ENCODE results near the gene MAP1LC3B2.
"Not testable (repeated sequence)": the region's sequence is repeated elsewhere in the genome, so short reads cannot be mapped to it uniquely, and the experiment has no call there.

MAP1LC3B2 gene

DNA sequence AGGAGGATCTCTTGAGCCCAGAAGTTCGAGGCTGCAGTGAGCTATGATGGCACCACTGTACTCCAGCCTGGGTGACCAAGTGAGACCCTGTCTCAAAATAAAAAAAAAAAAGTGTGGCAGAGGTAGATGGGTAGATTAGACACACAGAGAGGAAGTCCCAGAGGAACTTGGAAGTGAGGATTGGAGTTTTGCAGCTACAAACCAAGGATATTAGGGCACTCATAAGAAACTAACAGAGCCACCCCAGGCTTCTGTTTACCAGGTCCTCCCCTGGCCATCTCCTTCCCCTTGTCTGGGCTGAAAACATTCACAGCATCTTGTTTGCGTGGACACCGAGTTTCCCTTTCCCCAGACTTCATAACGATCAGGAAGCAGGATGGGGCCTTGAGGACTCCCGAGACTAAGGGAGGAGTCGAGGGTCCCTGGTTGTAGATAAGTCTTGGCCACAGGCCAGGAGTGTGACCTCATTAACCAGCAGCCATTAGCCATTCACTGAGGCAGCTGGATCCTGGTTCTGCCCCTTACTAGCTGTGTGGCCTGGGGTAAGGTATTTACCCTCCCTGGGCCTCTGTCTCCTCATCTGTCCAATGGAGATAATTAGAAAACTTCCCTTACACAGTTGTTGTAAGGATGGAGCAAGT is 2.1 kb downstream of the MAP1LC3B2 start:
- no peak for DNase-seq

DNA sequence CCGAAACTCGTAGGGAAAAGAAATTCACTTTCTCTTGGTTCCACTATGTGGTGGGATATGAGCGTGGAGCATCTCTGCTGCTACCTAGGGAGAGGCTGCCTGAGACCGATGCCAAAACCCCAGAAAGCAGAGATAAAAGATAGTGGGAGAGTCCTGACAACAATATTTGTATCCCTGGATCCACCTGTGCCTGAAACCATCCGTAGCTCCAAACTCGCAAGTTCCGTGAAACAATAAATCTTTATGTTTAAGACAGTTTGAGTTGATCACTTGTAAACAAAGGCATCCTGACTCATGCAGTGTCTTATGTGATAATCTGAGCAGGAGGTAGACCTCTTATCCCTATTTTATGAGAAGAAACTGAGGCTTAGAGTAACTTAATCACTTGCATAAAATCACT is 2.9 kb downstream of the MAP1LC3B2 start:
- DNase-seq = no peak

DNA sequence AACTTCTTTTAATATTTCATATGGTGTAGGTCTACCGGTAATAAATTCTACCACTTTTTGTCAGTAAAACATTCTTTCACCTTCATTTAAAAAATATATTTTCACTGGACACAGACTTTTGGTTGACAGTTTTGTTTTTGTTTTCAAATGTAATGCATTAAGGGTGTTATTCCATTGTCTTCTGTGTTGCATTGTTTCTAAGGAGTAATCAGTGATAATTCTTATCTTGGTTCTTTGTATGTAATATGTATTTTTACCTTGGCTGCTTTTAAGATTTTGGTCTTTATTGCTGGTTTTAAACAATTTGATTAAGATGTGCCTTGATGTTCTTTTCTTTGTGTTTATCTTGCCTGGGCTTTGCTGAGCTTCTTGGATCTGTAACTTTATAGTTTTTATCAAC is 4.1 kb downstream of the MAP1LC3B2 start:
- no peak for DNase-seq

DNA sequence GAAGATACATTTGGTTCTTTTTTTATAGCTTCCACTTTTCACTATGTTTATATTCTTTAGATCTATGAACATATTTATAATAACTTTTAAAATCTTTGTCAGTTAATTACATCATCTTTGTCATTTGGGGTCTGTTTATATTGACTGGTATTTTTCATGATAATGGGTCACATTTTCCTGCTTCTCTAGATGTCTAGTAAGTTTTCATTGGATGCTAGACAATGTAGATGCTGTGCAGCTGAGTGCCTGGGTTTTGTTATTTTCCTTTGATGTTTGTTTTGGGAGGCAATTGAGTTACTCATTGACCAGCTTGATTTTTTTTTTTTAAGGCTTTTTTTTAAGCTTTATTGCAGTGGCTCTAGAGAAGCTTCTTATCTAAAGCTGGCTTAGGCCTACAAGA is 4.9 kb downstream of the MAP1LC3B2 start:
- DNase-seq = no peak

DNA sequence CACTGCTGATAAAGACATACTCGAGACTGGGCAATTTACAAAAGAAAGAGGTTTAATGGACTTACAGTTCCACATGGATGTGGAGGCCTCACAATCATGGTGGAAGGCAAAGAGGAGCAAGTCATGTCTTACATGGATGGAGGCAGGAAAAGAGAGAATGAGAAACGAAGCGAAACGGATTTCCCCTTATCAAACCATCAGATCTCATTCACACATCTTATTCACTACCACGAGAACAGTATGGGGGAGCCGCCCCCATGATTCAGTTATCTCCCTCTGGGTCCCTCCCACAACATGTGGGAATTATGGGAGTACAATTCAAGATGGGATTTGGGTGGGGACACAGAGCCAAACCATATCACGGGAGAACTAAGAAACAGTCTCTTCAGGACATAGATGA is 6.0 kb downstream of the MAP1LC3B2 start:
- DNase-seq = not testable (repeated sequence)

DNA sequence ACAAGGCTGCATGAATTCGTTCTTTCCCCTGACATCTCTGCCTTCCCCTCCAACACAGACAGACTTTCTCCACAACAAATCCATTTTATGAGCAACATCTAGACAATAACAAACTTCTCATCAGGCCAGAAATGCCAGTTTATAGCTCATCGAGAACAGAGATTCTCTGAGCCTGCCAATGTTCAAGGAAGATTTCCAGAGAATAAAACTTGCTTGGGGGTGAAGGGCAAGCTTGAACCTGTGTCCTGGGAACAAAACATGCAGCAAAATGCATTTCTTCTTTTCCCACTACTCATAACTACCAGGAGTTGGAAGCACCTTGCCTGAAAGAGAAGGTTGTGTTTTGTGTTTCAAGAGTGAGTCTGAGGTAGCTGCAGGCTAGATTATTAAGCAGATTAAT is 6.8 kb downstream of the MAP1LC3B2 start:
- no peak for DNase-seq

DNA sequence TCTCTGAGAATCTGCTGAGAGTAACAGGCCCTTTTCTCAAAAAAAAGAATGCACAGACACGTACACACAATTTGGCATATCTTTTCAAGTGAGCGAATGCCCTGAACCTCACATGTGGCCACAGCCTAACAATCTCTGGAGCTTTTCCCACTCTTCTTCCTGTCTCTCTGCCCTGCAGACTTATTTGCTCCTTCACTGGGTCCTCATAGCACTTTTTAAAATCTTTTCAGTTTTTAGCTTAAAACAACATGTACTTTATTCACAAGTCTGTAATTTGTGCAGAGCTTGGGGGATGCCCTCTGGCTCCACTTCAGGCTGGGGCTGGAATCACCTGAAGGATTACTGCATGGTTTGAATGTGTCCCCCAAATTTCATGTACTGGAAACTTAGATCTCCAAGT is 9.0 kb downstream of the MAP1LC3B2 start:
- DNase-seq = no peak

DNA sequence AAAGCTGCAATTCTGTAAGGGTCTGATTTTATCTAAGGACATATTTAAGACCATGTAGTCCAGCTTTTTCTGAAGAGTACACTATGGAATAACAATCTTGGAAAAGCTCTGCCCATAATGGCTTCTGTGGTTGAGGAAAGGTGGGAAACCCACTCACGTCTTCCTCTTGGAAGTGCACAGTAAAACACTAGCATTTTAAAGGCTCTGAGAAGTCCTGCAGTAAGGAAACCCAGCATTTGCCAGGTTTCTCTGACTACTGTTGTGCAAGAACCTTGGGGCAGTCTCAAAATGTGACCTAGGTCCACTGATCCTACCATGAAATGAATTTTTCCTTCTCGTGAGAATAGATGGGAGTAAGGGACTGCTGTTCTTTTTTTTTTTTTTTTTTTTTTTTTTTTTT is 11.9 kb downstream of the MAP1LC3B2 start:
- DNase-seq = no peak

DNA sequence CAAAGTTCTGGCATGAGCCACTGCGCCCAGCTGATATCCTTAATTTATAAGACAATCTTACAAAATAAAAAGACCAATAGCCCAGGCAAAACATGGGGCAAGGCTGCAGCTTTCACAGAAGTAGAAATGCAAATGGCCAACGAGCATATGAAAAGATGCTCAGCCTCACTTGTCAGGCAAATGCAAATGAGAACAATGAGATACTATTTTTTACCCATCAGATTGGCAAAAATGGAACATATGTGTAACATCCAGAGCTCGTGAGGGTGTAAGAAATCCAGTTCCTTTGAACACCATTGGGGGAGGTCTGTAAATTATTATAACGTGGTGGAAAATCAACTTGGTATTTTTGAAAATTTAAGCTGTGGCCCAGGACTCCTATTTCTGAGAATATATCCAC is 14.6 kb downstream of the MAP1LC3B2 start:
- no peak for DNase-seq

DNA sequence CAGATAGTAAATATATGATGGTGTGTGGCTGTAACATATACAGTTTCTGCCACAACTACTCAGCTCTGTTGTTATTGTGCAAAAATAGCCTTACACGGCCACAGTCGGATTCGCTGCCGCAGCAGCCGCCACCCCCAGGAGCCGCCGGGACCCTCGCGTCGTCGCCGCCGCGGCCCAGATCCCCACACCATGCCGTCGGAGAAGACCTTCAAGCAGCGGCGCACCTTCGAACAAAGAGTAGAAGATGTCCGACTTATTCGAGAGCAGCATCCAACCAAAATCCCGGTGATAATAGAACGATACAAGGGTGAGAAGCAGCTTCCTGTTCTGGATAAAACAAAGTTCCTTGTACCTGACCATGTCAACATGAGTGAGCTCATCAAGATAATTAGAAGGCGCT is 16.6 kb downstream of the MAP1LC3B2 start:
- not testable (repeated sequence) for DNase-seq

DNA sequence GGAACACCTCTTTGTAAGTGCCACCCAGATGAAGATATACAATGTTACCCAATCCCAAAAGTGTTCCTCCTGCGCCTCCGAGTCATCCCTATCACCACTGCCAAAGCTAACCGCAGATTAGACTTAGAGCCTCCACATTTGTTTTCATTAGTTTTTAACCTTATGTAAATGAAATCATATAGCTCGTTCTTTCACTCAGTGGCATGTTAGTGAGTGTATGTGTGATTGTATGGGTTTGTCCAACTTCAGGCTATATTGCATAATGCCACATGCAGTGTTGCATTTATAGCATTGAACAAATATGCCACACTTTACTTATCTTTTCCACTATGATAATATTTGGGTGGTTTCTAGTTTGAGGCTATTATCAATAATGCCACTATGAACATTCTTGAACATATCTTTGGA is 18.0 kb downstream of the MAP1LC3B2 start:
- peak; percentile 26 for DNase-seq

DNA sequence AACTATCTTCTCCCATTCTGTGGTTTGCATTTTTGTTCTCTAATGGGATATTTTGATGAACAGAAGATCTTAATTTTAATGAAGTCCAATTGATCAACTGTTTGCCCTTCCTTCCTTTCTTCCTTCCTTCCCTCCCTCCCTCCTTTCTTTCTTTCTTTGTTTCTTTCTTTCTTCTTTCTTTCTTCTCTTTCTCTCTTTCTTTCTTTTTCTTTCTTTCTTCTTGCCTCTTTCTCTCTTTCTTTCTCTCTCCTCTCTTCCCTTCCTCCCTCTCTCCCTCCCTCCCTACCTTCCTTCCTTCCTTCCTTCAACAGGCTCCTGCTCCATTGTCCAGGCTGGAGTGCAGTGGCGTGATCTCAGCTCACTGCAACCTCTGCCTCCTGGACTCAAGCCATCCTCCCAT is 18.9 kb downstream of the MAP1LC3B2 start:
- DNase-seq = no peak

DNA sequence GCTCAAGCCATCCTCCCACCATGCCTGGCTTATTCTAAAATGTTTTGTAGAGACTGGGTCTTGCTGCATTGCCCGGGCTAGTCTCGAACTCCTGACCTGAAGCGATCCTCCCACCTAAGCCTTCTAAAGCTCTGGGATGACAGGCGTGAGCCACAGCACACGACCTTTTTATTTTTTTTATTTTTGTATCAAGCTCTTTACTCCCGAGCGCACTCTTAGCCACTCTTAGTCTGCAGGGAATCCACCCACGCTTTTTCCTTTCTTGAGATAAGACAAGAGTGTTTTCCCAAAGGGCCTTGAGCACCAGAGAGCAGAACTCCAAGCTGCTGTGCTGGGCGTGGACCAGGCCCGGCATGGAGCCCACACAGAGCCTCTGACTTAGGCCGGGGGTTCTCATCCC is 23.4 kb downstream of the MAP1LC3B2 start:
- no peak for DNase-seq

DNA sequence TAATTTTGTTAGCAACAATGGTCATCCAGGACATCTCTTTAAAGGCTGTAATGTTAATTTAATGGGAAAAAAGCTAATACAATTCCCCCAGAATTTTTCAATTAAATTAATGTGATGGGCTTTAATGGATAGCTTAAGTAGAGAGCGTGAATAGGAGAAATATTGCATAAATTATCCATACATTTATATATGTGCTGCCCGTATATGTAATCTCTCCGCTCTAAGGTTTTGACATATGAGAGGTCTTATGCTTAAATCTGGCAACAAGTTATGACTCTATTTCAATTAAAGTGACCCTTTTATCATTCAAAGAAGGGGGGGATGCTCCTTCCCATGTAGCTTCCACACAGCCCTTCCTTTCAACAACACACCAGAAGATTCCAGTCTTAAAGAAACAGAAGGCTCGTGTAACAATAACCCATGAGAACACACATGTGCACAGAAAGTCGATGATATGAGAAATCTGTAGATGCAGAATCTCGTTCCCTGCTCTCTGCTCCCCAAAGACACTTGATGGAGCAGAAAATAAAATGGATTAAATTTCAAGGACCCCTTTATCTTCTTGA is 24.0 kb downstream of the MAP1LC3B2 start:
- no peak for DNase-seq

DNA sequence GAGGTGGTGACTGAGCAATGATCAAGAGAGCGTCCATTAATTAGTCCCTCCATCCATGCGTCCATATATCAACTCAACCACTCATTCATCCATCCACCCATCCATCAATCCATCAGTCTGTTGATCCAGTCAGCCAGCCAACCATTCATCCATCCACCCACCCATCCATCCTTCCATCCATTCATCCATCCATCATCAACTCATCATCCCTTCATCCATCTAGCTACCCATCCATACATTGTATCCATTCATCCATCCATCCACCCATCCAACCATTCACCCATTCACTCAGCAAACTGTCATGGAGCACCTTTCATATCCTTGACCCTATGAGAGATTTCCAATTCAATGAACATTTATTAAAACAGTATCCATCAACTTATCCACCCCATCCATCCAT is 28.1 kb downstream of the MAP1LC3B2 start:
- no peak for DNase-seq

DNA sequence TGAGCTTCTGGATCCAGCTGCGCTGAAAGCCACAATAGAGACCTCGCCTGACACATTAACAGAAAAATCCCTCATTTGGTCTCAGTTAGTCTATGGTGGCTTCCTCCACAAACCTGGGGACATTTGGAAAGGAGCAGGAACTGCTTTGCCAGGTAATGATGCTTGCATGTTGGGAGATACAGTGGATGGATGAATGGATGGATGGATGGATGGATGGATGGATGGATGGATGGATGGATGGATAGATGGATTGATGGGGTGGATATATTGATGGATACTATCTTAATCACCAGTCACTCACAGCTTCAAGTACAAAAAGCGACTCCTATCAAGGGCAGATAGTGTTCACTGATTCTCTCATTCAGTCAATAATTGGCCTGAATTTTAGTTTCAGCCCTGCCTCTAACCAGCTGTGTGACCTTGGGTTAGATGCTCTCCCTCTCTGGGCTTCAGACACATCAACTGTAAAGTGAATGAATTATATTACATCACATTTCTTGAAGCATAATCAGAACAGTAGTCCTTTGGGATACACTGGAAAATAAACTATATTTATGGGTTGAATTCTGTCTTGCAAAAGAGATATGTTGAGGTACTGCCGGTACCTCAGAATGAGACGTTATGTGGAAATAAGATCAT is 29.3 kb downstream of the MAP1LC3B2 start:
- DNase-seq = no peak

DNA sequence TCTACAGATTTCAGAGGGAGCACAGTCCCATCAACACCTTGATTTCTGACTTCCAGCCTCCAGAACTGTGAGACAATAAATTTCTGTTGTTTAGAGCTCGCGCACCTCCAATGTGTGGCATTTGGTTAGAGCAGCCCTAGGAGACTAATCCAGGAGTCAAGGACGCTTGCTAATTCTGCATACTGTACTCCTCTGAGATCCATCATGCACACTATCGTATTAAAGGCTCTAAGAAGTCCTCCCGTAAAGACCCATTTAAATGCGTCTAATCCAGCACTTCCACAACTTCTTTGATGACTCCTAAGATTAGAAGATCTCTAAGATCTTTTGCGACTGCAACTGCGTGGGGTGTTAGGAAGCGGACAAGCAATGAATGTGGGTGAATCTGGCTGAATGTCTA is 30.4 kb downstream of the MAP1LC3B2 start:
- DNase-seq = no peak

DNA sequence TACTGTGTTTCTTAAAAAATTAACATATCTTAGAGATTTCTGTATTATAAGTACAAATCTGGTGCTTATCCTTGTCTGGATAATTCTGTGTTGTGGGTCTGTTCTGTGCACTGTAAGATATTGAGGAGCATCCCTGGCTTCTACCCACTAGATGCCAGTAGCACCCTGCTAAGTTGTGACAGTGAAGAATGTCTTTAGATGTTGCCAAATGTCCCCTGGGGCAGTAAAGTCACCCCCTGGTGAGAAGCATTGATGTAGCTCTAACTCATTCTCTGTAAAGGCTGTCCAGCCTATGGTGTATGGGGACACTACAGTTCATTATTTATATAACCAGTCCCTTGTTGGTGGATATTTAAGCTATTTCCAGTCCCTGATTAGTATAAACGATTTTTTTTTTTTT is 31.4 kb downstream of the MAP1LC3B2 start:
- DNase-seq = no peak

DNA sequence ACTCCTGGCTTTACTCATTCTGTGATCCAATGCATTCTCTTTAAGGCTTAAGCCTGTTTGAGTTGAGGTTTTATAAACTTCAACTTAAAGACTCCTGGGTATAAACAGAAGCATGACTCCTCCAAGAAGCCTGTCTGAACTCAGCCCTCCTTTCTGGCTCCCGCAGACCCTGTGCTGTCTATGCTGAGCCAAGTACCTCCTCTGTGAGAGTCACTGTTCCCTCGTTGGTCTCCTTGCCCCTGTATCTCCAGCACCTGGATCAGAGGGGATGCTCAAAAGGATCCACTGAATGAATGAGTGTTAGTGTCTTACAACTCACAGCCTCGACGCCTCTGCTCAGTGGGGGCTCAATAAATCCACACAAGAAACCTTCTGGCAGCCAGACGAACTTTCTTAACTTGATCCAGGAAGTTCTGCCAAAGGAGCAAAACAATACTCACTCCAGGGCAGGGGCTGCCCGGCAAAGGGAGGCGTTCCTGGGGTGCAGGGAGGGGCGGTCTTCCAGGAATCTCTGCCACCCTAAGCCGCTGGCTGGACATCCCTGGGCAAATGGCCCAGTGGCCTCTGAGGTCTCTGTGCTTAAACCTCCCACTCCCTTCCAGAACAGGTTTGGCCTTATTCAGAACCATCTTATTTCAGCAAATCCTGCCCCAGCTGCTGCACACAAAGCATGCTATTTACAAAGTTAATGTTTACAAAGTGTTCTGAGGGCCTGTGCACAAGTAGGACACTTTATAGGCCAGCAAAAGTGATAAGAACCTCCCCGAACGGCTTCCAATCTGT is 32.9 kb downstream of the MAP1LC3B2 start:
- DNase-seq = no peak

DNA sequence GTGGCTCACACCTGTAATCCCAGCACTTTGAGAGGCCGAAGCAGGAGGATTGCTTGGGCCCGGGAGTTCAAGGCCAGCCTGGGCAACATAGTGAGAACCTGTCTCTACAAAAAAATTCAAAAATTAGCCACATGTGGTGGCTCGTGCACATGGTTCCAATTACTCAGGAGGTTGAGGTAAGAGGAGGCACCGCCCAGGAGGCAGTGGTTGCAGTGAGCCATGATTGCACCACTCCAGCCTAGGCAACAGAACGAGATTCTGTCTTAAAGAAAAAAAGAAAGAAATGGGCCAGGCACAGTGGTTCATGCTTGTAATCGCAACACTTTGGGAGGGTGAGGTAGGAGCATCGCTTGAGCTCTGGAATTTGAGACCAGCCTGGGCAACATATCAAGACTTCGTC is 33.5 kb downstream of the MAP1LC3B2 start:
- no peak for DNase-seq

DNA sequence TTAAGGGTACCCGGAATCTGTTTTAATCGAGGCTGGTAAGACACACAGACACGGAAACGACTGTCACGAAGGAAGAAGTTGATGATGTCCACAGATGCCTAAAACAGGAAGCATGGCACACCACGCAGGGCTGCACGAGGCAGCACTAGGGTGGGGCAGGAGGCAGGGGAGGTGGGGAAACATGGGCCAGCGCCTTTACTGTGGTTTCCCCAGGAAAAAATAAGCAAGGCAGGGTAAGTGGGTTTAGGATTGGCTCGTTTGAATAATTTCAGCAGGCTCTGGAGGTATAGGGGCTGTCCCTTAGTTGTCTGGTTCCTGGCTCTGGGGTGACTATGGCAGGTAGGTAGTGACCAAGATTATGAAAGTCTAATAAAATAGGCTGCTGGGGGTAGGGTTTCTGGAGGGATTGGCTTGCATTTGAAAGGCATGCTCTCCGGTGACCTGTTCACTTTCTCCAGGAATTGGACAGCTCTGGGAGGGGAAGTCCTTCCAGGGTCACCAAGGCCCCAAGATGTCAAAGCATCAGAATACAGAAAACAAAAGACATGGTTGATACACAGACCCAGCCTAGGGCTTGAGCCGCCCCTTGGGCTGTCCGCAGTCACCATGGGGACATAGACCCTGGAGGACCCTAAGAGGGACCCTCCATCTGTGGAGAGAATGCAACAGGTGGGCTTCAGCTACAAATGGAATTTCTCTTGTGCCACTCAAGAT is 35.3 kb downstream of the MAP1LC3B2 start:
- DNase-seq = no peak

DNA sequence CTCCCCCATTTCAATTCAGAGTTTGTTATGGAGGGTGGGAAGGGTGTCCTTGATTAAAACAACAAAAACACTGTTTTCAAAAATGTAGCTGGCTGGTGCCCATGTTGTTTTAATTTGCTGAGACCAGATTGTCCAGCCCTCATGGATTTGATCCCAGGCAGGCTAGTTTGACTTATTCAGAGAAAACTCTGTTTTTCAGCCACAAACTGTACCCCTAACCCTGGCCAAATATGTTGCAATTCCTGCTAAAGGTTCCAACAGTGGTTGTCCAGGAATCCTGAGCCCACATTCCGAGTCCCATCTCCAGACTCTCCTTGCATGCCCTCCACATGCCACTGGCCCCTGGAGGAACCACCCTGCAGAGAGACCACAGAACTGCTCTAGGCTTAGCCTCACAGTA is 36.0 kb downstream of the MAP1LC3B2 start:
- peak; percentile 72 for DNase-seq

DNA sequence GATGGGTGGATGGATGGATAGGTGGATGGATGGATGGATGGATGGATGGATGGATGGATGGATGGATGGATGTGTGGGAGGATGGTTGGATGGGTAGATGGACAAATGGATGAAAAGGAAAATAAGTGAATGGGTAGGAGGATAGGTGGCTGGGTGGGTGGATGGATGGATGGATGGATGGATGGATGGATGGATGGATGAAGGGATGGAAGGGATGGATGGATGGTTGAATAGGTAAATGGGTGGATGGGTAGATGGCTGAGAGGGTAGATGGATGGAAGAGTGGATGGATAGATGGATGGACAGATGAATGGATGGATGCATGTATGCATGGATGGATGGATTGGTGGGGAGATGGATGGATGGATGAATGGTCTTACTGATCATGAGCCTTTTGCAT is 36.5 kb downstream of the MAP1LC3B2 start:
- DNase-seq = no peak

Data from fibroblast of skin of scalp (primary cell).